CD8-positive, alpha-beta memory T cell (primary cell): ENCODE measurements around the gene TSGA10. TPM values are rescaled to one million over a fixed set of nuclear protein-coding genes. Genes with fewer than 3 reads are reported as not detected.
"Not testable (repeated sequence)": the region's sequence is repeated elsewhere in the genome, so short reads cannot be mapped to it uniquely, and the experiment has no call there.

Experiments used
- CTCF ChIA-PET: fragments of 350-600 bp; sonication (Branson Sonifier 250); formaldehyde crosslinking; loops from one replicate; lab custom pipeline; 2021; ENCODE audit warnings: antibody characterized with exemption; lab: Charles Lee
- POLR2A ChIA-PET: fragments of 350-600 bp; sonication (Branson Sonifier 250); formaldehyde crosslinking; loops from one replicate; lab custom pipeline; 2021; ENCODE audit warnings: antibody characterized with exemption; lab: Charles Lee
- DNase-seq, 5 donors: peaks; one replicate each; pipeline versions ENCODE4 v3.0.0 to v3.0.0-alpha.2; 2020 to 2022; ENCODE audit warnings: mixed read lengths in 1 of 5
- H3K27ac ChIP-seq: one replicate; pipeline ENCODE4 v1.7.0; 2013; ENCODE audit warnings: low read depth, mild to moderate bottlenecking, low read length, moderate library complexity
- H3K27me3 ChIP-seq: 2 replicates; pipeline ENCODE4 v1.7.0; 2013; ENCODE audit warnings: low read length, mild to moderate bottlenecking; ENCODE audit not compliant: insufficient read depth, poor library complexity, severe bottlenecking
- H3K36me3 ChIP-seq: 2 replicates; pipeline ENCODE4 v1.7.0; 2013; ENCODE audit warnings: mild to moderate bottlenecking, low read length, moderate library complexity; ENCODE audit not compliant: insufficient read depth
- H3K4me1 ChIP-seq: 2 replicates; pipeline ENCODE4 v1.7.0; 2013; ENCODE audit warnings: mild to moderate bottlenecking, low read length, moderate library complexity; ENCODE audit not compliant: insufficient read depth
- H3K4me3 ChIP-seq: 2 replicates; pipeline ENCODE4 v1.7.0; 2013; ENCODE audit warnings: mild to moderate bottlenecking, low read length
- H3K9me3 ChIP-seq: 2 replicates; pipeline ENCODE4 v1.7.0; 2013; ENCODE audit warnings: mild to moderate bottlenecking, low read length
- H3K27ac Mint-ChIP-seq, 8 donors: one replicate each; pipeline ENCODE4 v1.8.0; 2020 to 2021; ENCODE audit warnings: mixed read lengths in 8 of 8, mild to moderate bottlenecking in 6 of 8, inconsistent platforms in 3 of 8, moderate library complexity in 3 of 8
- H3K27me3 Mint-ChIP-seq, 2 donors: one replicate each; pipeline ENCODE4 v1.8.0; 2020 to 2021; ENCODE audit warnings: mixed read lengths in 2 of 2, mild to moderate bottlenecking in 1 of 2, moderate library complexity in 1 of 2
- H3K36me3 Mint-ChIP-seq, 3 donors: one replicate each; pipeline ENCODE4 v1.8.0; 2020 to 2021; ENCODE audit warnings: mixed read lengths in 3 of 3, inconsistent platforms in 1 of 3, mild to moderate bottlenecking in 1 of 3
- H3K4me1 Mint-ChIP-seq, 3 donors: one replicate each; pipeline ENCODE4 v1.8.0; 2020 to 2021; ENCODE audit warnings: mixed read lengths in 3 of 3, inconsistent platforms in 1 of 3, mild to moderate bottlenecking in 1 of 3
- H3K4me3 Mint-ChIP-seq, 7 donors: one replicate each; pipeline ENCODE4 v1.8.0; 2020 to 2021; ENCODE audit warnings: mixed read lengths in 7 of 7, mild to moderate bottlenecking in 6 of 7, moderate library complexity in 4 of 7, inconsistent platforms in 2 of 7
- H3K9me3 Mint-ChIP-seq, 5 donors: one replicate each; pipeline ENCODE4 v1.8.0; 2020 to 2022; ENCODE audit warnings: mixed read lengths in 5 of 5, mild to moderate bottlenecking in 3 of 5, moderate library complexity in 2 of 5, inconsistent platforms in 1 of 5
- polyA plus RNA-seq: library from polyadenylated mRNA; unstranded; fragments of 300-500 nt; fragmentation: Illumina TruSeq; gene quantifications from one replicate; pipeline ENCODE4 v1.2.3, GENCODE V29; 2021
- total RNA-seq, 2 experiments: library from RNA; stranded (reverse); gene quantifications; one replicate each; pipeline ENCODE4 v1.2.3, GENCODE V29; 2021

The TSGA10 gene
- total and polyA plus RNA-seq, 3 experiments from 2014 or later: 6.4 to 16.8 (median 6.7) TPM

DNA sequence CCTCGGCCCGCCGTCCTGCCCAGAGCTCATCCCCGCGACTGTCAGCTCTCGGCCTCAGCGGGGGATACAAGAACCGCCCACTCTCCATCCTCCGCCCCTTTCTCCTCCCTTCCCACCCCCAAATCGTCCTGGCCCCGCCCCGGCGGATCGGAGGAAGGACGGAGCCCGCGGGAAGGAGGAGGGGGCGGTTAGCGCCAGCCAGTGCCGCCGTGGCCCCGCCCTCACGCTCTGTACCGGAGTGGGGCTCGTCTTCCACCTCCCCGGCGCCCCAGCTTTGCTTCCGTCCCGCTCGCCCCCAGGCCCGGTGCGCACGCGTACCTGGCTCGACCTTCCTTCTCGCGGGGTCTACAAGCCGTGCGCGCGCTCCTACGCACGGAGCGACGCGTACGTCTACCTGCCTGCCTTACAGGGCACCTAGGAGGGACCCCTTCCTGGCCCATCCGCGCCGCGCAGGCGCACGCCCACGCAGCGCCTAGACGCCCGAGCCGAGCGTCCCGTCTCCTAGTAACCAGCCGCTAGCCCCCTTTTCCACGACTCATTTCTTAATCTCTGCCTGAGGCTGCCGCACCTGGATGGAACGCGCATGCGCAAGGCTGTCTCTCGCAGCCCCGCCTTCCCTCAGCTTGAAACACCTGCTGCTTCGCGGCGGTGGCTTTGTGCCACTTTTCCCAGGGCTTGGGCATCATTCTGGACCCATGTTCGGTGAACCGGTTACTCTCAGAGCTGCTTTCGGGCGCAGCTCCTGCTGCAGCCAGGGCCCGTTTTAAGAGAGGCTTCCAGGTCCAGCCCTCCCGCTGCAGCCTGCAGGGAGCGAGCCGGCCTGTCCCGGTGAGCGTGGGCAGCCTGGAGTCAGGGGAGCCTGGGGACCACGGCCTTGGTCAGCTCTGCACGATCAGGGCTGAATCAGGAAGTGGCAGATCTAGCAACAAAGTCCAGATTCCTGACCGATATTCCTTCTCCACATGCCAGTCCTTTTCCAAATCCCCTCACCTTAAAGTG, 13.3 kb downstream of the TSGA10 start, which contains the start of gene C2orf15:
Gene C2orf15 (plus strand): TSS at position 598 of the 999 bp plus-strand sequence. CDS start 8,852 bp downstream, outside the sequence.
- Histone ChIP-seq H3K9me3 (no peaks in the 10 kb centered on the region), H3K27ac (peak within 1 kb of the TSS; percentile 90), H3K36me3 (no peaks in the 10 kb centered on the region), H3K4me3 (peak within 1 kb of the TSS; percentile 100), H3K27me3 (no peaks in the 10 kb centered on the region), H3K4me1 (peaks cover 14% of the 10 kb centered on the region)
- Mint-ChIP-seq H3K9me3 (no peaks in the 10 kb centered on the region), H3K27me3 (no peaks in the 10 kb centered on the region), H3K4me3 (peak within 1 kb of the TSS; percentile 92 to 99 (median 96)), H3K36me3 (peaks cover 4 to 15% (median 6%) of the 10 kb centered on the region in 3 donors), H3K4me1 (peaks cover 19 to 28% (median 24%) of the 10 kb centered on the region in 3 donors), H3K27ac (peak within 1 kb of the TSS; percentile 83 to 99 (median 98))
- ChIA-PET CTCF (interaction anchor here (0.9 to 1.7 kb wide), 6 partner anchors 12 to 195 kb away, joined by 3 to 4 read pairs (median 3); partner anchors contain the start of genes EIF5B, LIPT1 and TSGA10), POLR2A (interaction anchor here (0.6 to 2.8 kb wide), 9 partner anchors 9 to 537 kb away, joined by 3 to 40 read pairs (median 3); partner anchors contain the start of genes EIF5B, LIPT1, MITD1 and MRPL30)
- peak; percentile 96 to 98 (median 97) for DNase-seq

DNA sequence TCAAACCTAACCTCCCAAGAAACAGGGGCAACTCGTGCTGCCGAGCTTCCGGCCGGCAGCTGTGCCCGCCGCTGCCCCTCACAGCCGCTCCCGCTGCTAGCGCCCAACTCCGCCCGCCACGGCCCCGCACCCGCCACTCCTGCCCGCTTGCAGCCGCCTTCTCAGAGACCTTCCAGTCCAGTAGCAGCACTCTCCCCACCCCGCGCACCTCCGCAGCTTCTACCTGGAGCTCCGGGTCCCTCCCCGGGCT, 14.0 kb downstream of the TSGA10 start:
- Histone ChIP-seq H3K36me3 (no peaks in the 10 kb centered on the region), H3K4me1 (peaks cover 14% of the 10 kb centered on the region), H3K27me3 (no peaks in the 10 kb centered on the region), H3K9me3 (no peaks in the 10 kb centered on the region), H3K27ac (peak overlapping the region; percentile 90), H3K4me3 (peak overlapping the region; percentile 100)
- DNase-seq: no peak
- Mint-ChIP-seq H3K4me3 (peak overlapping the region; percentile 92 to 99 (median 96)), H3K27me3 (no peaks in the 10 kb centered on the region), H3K36me3 (peaks cover 4 to 12% (median 6%) of the 10 kb centered on the region in 3 donors), H3K9me3 (peaks cover 0 to 3% (median 0%) of the 10 kb centered on the region in 5 donors), H3K27ac (peak overlapping the region; percentile 83 to 99 (median 98)), H3K4me1 (peaks cover 19 to 28% (median 24%) of the 10 kb centered on the region in 3 donors)
- POLR2A ChIA-PET: interaction anchor here (0.6 to 2.8 kb wide), 8 partner anchors 9 to 350 kb away, joined by 3 to 40 read pairs (median 4); partner anchors contain the start of genes EIF5B, LIPT1, MITD1 and MRPL30
- CTCF ChIA-PET: interaction anchor here (1.0 to 1.7 kb wide), 5 partner anchors 12 to 196 kb away, joined by 3 to 4 read pairs (median 3); partner anchors contain the start of genes EIF5B, LIPT1 and TSGA10

DNA sequence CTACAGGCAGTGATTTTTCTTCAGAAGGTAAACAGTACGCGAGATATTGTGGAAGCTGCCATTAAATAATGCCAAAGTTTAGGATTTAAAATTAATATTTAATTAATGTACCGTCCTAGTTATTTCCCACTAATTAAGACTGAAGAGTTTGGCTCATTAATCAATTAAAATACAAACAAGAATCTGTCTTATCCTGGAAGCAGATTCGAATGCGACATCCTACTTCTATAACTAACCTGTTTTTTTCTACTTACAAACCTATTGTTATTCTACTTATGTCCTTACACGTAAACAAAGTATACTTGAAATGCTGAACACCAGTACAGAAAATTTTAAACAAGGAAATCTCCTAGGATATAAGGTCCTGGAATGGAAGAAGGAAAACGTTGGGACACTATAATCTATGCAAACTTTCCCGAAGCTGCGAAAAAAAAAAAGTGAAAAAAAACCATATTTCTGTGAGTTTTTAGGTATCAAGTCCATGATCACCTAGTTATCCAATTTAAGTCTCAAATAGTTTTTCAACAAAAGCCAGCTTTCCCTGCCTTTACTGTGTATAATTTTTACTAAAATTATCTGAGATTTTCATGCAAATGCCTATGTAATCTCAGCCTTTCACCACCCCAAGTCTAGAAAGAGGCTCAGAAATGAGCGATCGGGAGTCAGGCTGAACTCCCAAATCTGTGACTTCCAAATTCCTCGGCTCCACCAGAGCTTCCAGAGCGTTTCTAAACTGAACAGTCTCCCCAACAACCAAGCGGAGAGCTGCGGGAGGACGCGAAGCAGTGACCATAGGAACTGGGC, 14.5 kb downstream of the TSGA10 start:
- peak overlapping the region; percentile 90 for H3K27ac ChIP-seq
- peaks cover 0 to 3% (median 0%) of the 10 kb centered on the region in 5 donors for H3K9me3 Mint-ChIP-seq
- CTCF ChIA-PET: interaction anchor here (1.0 to 1.7 kb wide), 5 partner anchors 13 to 197 kb away, joined by 3 to 4 read pairs (median 3); partner anchors contain the start of genes EIF5B, LIPT1 and TSGA10

DNA sequence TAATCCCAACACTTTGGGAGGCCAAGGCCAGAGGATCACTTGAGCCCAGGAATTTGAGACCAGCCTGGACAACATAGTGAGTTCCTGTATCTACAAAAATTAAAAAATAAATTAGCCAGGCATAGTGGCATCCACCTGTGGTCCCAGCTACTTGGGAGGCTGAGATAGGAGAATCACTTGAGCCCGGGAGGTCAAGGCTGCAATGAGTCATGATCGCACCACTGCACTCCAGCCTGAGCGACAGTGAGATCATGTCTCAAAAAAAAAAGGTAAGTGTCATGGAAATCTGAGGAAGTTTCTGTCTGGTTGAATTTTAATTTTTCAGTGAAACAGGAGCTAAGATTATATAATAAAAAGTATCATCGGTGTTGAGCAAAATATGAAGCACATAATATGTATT, 15.7 kb downstream of the TSGA10 start:
- Mint-ChIP-seq H3K9me3 (peaks cover 0 to 10% (median 3%) of the 10 kb centered on the region in 5 donors), H3K4me1 (peaks cover 19 to 28% (median 24%) of the 10 kb centered on the region in 3 donors), H3K4me3 (peak overlapping the region in 3 of 7 donors; percentile 12 to 87 (median 29)), H3K36me3 (peaks cover 3 to 16% (median 11%) of the 10 kb centered on the region in 3 donors), H3K27me3 (peaks cover 0 to 2% of the 10 kb centered on the region in 2 donors), H3K27ac (peak overlapping the region in 2 of 8 donors; percentile 55 to 76)
- no peaks in the 10 kb centered on the region for H3K9me3 ChIP-seq
- no peak overlapping the region for H3K4me3 ChIP-seq
- no peak for DNase-seq
- H3K4me1 ChIP-seq: peaks cover 14% of the 10 kb centered on the region
- ChIA-PET POLR2A (no interaction called here), CTCF (no interaction called here)
- H3K27me3 ChIP-seq: no peaks in the 10 kb centered on the region
- H3K27ac ChIP-seq: no peak overlapping the region
- no peaks in the 10 kb centered on the region for H3K36me3 ChIP-seq

More for the DNA sequence above, 14.5 kb downstream of the TSGA10 start:
- DNase-seq: no peak
- Mint-ChIP-seq H3K36me3 (peaks cover 6 to 12% (median 8%) of the 10 kb centered on the region in 3 donors), H3K4me1 (peaks cover 19 to 28% (median 24%) of the 10 kb centered on the region in 3 donors), H3K27me3 (peaks cover 0 to 2% of the 10 kb centered on the region in 2 donors), H3K4me3 (peak overlapping the region; percentile 92 to 99 (median 96)), H3K27ac (peak overlapping the region; percentile 83 to 99 (median 98))
- H3K4me3 ChIP-seq: peak overlapping the region; percentile 100
- H3K4me1 ChIP-seq: peaks cover 14% of the 10 kb centered on the region
- H3K36me3 ChIP-seq: no peaks in the 10 kb centered on the region
- H3K27me3 ChIP-seq: no peaks in the 10 kb centered on the region
- H3K9me3 ChIP-seq: no peaks in the 10 kb centered on the region
- POLR2A ChIA-PET: interaction anchor here (0.6 to 2.8 kb wide), 7 partner anchors 10 to 350 kb away, joined by 3 to 40 read pairs (median 4); partner anchors contain the start of genes LIPT1, MITD1, MRPL30 and TSGA10

DNA sequence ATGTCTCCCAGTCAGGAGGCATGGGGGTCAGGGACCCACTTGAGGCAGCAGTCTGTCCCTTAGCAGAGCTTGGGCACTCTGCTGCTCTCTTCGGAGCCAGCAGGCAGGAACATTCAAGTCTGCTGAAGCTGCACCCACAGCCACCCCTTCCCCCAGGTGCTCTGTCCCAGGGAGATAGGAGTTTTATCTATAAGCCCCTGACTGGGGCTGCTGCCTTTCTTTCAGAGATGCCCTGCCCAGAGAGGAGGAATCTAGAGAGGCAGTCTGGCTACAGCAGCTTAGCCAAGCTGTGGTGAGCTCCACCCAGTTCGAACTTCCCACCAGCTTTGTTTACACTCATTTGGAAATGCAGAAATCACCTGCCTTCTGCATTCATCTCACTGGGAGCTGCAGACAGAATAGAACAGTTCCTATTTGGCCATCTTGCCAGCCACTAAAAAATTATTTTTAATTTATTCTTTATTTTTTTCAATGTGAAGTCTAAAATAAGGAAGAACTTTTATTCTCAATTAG, 19.6 kb downstream of the TSGA10 start:
- H3K27ac ChIP-seq, H3K27me3 Mint-ChIP-seq, H3K4me3 Mint-ChIP-seq, H3K9me3 ChIP-seq, POLR2A ChIA-PET, H3K4me3 ChIP-seq, CTCF ChIA-PET, DNase-seq, H3K36me3 ChIP-seq, H3K4me1 ChIP-seq, H3K27ac Mint-ChIP-seq, H3K27me3 ChIP-seq: not testable (repeated sequence)
- Mint-ChIP-seq H3K9me3 (peaks cover 15 to 47% (median 36%) of the 10 kb centered on the region in 5 donors), H3K36me3 (peaks cover 7 to 51% (median 9%) of the 10 kb centered on the region in 3 donors), H3K4me1 (peaks cover 6 to 13% (median 11%) of the 10 kb centered on the region in 3 donors)

DNA sequence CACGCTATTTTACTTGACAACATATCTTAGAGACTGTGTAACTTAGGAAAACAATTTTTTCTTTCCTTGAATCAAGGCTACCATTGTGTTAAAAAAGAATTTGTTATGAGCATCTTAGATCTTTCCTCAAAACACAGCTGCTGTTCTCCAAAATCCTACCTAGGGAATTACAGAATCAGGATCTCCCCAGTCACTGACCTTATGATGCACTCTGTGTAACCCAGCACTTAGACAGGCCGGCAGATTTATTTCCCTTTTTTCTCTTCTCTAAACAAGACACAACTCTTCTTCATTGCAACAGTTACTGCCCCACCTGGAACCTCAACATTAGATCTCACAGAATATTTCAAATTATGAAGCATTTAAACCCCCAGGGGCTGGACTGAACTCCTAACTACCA, 26.8 kb downstream of the TSGA10 start:
- Histone ChIP-seq H3K4me3 (no peak overlapping the region), H3K36me3 (no peaks in the 10 kb centered on the region), H3K27me3 (no peaks in the 10 kb centered on the region), H3K4me1 (no peaks in the 10 kb centered on the region), H3K27ac (no peak overlapping the region), H3K9me3 (peaks cover 13% of the 10 kb centered on the region)
- peaks cover 0 to 6% of the 10 kb centered on the region in 2 donors for H3K27me3 Mint-ChIP-seq
- no peak for DNase-seq
- ChIA-PET CTCF (no interaction called here), POLR2A (no interaction called here)
- no peak overlapping the region for H3K27ac Mint-ChIP-seq
- H3K4me1 Mint-ChIP-seq: no peaks in the 10 kb centered on the region
- no peak overlapping the region for H3K4me3 Mint-ChIP-seq
- H3K9me3 Mint-ChIP-seq: peaks cover 28 to 78% (median 53%) of the 10 kb centered on the region in 5 donors
- peaks cover 23 to 86% (median 29%) of the 10 kb centered on the region in 3 donors for H3K36me3 Mint-ChIP-seq

DNA sequence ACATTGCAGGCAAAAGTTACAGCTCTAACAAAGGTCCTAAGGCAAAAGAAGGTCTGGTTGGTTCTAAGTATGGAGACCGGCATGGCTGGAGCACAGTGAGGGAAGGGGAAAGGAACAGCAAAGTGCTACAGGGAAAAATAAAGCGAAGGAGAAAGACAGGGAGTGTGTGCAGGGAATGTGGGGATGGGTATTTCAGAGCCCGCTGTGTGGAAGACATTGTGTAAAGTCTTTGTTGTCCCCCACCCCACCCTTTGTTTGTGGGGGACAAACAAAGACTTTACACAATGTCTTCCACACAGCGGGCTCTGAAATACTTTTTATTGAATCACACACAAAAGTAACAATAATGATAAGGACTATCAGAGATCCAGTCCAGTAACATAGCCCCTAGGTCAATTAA, 42.1 kb downstream of the TSGA10 start:
- Histone ChIP-seq H3K9me3 (no peaks in the 10 kb centered on the region), H3K27ac (no peak overlapping the region), H3K27me3 (no peaks in the 10 kb centered on the region), H3K36me3 (no peaks in the 10 kb centered on the region), H3K4me1 (no peaks in the 10 kb centered on the region), H3K4me3 (no peak overlapping the region)
- CTCF ChIA-PET: no interaction called here
- Mint-ChIP-seq H3K36me3 (peaks cover 0 to 2% (median 0%) of the 10 kb centered on the region in 3 donors), H3K27ac (no peak overlapping the region), H3K4me3 (no peak overlapping the region), H3K9me3 (no peaks in the 10 kb centered on the region), H3K27me3 (peaks cover 0 to 4% of the 10 kb centered on the region in 2 donors), H3K4me1 (no peaks in the 10 kb centered on the region)
- POLR2A ChIA-PET: no interaction called here
- DNase-seq: no peak
